Measurements from ENCODE around the gene ARPC5.

GRCh38 chr1:183604038-183604808 lies 31.4 kb downstream of the ARPC5 start:
- TF ChIP-seq, protein P1, sequence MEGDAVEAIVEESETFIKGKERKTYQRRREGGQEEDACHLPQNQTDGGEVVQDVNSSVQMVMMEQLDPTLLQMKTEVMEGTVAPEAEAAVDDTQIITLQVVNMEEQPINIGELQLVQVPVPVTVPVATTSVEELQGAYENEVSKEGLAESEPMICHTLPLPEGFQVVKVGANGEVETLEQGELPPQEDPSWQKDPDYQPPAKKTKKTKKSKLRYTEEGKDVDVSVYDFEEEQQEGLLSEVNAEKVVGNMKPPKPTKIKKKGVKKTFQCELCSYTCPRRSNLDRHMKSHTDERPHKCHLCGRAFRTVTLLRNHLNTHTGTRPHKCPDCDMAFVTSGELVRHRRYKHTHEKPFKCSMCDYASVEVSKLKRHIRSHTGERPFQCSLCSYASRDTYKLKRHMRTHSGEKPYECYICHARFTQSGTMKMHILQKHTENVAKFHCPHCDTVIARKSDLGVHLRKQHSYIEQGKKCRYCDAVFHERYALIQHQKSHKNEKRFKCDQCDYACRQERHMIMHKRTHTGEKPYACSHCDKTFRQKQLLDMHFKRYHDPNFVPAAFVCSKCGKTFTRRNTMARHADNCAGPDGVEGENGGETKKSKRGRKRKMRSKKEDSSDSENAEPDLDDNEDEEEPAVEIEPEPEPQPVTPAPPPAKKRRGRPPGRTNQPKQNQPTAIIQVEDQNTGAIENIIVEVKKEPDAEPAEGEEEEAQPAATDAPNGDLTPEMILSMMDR (IDR thresholded peaks at IDR 0.05): no peak
- no peak for TF ChIP-seq POLR2A (IDR thresholded peaks at IDR 0.05)

Data from thyroid gland (tissue), 4 donors.